ENCODE results near the gene ASPHD1. TPM values are rescaled to one million over a fixed set of nuclear protein-coding genes. Genes with fewer than 3 reads are reported as not detected.
"Not testable (repeated sequence)": the region's sequence is repeated elsewhere in the genome, so short reads cannot be mapped to it uniquely, and the experiment has no call there.

The ASPHD1 gene
- total RNA-seq, 1 donor from 2014 or later = 4.4 TPM

DNA sequence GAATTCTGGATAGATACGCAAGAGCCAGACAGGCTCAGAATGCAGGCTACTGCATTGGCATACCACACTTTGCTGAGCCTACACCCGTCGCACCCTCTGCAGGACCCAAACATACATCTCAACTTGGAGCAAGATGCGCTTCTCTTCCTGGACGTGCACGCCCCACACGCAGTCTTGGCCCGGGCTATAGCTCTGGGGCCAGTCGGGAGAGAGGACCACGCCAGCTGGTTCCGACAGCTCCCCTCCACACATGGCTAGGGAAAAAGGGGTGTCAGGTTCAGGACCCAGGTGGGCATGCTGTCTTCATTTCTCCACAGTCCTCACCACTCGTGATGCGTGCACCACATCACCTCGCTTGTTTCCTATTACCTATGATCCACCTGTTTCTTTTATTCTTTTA is 22.1 kb upstream of the ASPHD1 start:
- H3K4me3 ChIP-seq = no peak overlapping the region
- H3K4me1 ChIP-seq = peaks cover 7% of the 10 kb centered on the region
- no peaks in the 10 kb centered on the region for H3K9me3 ChIP-seq
- TF ChIP-seq CTCF (IDR thresholded peaks at IDR 0.05) = no peak
- H3K27ac ChIP-seq = no peak overlapping the region
- intact Hi-C loops (cut with DNase I) = no loop called here
- peaks cover 21% of the 10 kb centered on the region for H3K27me3 ChIP-seq
- no peak for DNase-seq
- no peaks in the 10 kb centered on the region for H3K36me3 ChIP-seq
- no peak for ATAC-seq

- no peaks in the 10 kb centered on the region for H3K36me3 ChIP-seq
- no peak overlapping the region for H3K27ac ChIP-seq
- no peak overlapping the region for H3K4me3 ChIP-seq
- intact Hi-C loops (cut with DNase I) = no loop called here
- H3K9me3 ChIP-seq = no peaks in the 10 kb centered on the region
- peaks cover 21% of the 10 kb centered on the region for H3K27me3 ChIP-seq
- DNase-seq (no peak), ATAC-seq (no peak)
- peaks cover 7% of the 10 kb centered on the region for H3K4me1 ChIP-seq
- no peak for TF ChIP-seq CTCF (IDR thresholded peaks at IDR 0.05)
Observed at GRCh38 chr16:29881050-29881449, 19.2 kb upstream of the ASPHD1 start.

GRCh38 chr16:29883987-29884386 is 16.3 kb upstream of the ASPHD1 start:
- Histone ChIP-seq H3K27me3 (no peaks in the 10 kb centered on the region), H3K4me3 (no peak overlapping the region), H3K27ac (no peak overlapping the region), H3K9me3 (no peaks in the 10 kb centered on the region), H3K4me1 (no peaks in the 10 kb centered on the region), H3K36me3 (no peaks in the 10 kb centered on the region)
- DNase-seq (no peak), ATAC-seq (no peak)
- TF ChIP-seq CTCF (IDR thresholded peaks at IDR 0.05) = no peak
- intact Hi-C loops (cut with DNase I) = no loop called here

- intact Hi-C loops (cut with DNase I); ATAC-seq; H3K27ac ChIP-seq; H3K9me3 ChIP-seq; DNase-seq; H3K27me3 ChIP-seq; H3K36me3 ChIP-seq; H3K4me1 ChIP-seq; H3K4me3 ChIP-seq: not testable (repeated sequence)
Observed at GRCh38 chr16:29889372-29889771, 10.9 kb upstream of the ASPHD1 start.

DNA sequence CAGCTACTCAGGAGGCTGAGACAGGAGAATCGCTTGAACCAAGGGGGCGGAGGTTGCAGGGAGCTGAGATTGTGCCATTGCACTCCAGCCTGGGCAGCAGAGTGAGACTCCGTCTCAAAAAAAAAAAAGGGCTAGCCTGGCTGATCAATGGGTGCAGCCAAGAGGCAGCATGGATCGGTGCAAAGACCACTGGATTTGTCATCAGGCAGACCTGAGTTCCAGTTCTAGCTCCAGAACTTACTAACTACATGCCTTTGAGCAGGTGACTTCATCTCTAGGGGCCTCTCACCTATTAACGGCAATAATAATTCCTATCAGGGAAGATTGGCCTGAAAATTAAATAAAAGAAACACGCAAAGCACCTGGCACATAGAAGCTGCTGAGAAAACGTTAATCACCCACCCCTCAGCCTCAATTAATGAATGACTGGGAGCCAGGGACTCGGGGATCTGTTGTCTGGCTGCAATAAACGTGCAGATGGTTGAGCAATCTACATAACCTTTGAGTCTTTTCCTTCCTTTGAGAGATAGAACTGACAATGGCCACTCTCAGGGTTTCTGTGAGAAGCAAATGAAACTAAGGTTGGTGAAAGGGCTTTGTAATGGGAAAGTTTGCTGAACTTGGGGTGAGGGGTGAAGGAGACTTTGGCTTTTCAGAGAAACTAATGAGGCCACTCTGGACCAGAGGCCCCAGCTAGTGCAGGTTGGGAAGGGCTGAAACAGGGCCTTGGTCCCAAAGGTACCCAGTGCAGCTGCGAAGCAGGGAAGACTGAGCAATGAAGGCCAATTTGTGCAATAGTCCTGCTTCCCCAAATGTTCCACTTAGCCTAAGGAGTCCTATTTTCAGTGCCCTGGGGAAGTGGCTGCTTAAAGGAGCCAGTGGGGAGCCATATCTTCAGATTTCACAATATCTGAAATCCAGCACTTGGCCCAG is 8.5 kb upstream of the ASPHD1 start:
- DNase-seq = no peak
- no peaks in the 10 kb centered on the region for H3K9me3 ChIP-seq
- no peaks in the 10 kb centered on the region for H3K4me1 ChIP-seq
- peak; percentile 83 for ATAC-seq
- H3K4me3 ChIP-seq = no peak overlapping the region
- no peak for TF ChIP-seq CTCF (IDR thresholded peaks at IDR 0.05)
- no peak overlapping the region for H3K27ac ChIP-seq
- intact Hi-C loops (cut with DNase I) = no loop called here
- no peaks in the 10 kb centered on the region for H3K36me3 ChIP-seq
- H3K27me3 ChIP-seq = peaks cover 3% of the 10 kb centered on the region

- Histone ChIP-seq H3K27ac (no peak overlapping the region), H3K4me1 (no peaks in the 10 kb centered on the region), H3K4me3 (no peak overlapping the region), H3K9me3 (no peaks in the 10 kb centered on the region), H3K36me3 (no peaks in the 10 kb centered on the region), H3K27me3 (peaks cover 10% of the 10 kb centered on the region)
- intact Hi-C loops (cut with DNase I) = no loop called here
- ATAC-seq (peak; percentile 13), DNase-seq (no peak)
- TF ChIP-seq CTCF (IDR thresholded peaks at IDR 0.05) = no peak
Observed at GRCh38 chr16:29892458-29892813, 7.9 kb upstream of the ASPHD1 start.

Measured in upper lobe of right lung (tissue), 1 donor.